Activated naive CD8-positive, alpha-beta T cell treated with anti-CD3 and anti-CD28 coated beads, Interleukin-2, amount 10 ng/mL, durations not matched to agents 7 days and 5 days (primary cell): ENCODE data around the gene USP7. TPM values are rescaled to one million over a fixed set of nuclear protein-coding genes. Genes with fewer than 3 reads are reported as not detected.

Experiments used
- ATAC-seq: fragments of 150-1000 bp; cut with Tn5 transposase; one replicate; pipeline ENCODE4 v1.10.0; 2021; ENCODE audit warnings: low read depth, moderate library complexity
- POLR2A ChIA-PET: fragments of 350-600 bp; sonication (Branson Sonifier 250); formaldehyde crosslinking; loops from one replicate; lab custom pipeline; 2021; ENCODE audit warnings: antibody characterized with exemption; lab: Charles Lee
- DNase-seq: peaks from one replicate; pipeline ENCODE4 v3.0.0; 2021
- H3K27ac Mint-ChIP-seq: one replicate; pipeline ENCODE4 v1.8.0; 2022; ENCODE audit warnings: mild to moderate bottlenecking, mixed read lengths
- H3K27me3 Mint-ChIP-seq: one replicate; pipeline ENCODE4 v1.8.0; 2022; ENCODE audit warnings: mild to moderate bottlenecking, moderate library complexity, mixed read lengths
- H3K36me3 Mint-ChIP-seq: one replicate; pipeline ENCODE4 v1.8.0; 2021; ENCODE audit warnings: mild to moderate bottlenecking, mixed read lengths
- H3K4me1 Mint-ChIP-seq: one replicate; pipeline ENCODE4 v1.8.0; 2021; ENCODE audit warnings: mixed read lengths
- H3K4me3 Mint-ChIP-seq: one replicate; pipeline ENCODE4 v1.8.0; 2022; ENCODE audit warnings: mild to moderate bottlenecking, moderate library complexity, mixed read lengths
- H3K9me3 Mint-ChIP-seq: one replicate; pipeline ENCODE4 v1.8.0; 2021; ENCODE audit warnings: mixed read lengths
- total RNA-seq, 2 experiments: library from RNA; stranded (reverse); gene quantifications; one replicate each; pipeline ENCODE4 v1.2.3, GENCODE V29; 2021

USP7 gene
- total RNA-seq, 2 experiments from 2014 or later, result 153 to 162 TPM

- Mint-ChIP-seq H3K9me3 (no peaks in the 10 kb centered on the region), H3K27ac (no peak overlapping the region), H3K4me1 (peaks cover 71% of the 10 kb centered on the region), H3K36me3 (peaks cover 4% of the 10 kb centered on the region), H3K27me3 (no peaks in the 10 kb centered on the region), H3K4me3 (no peak overlapping the region)
- DNase-seq (no peak), ATAC-seq (no peak)
- POLR2A ChIA-PET, result no interaction called here
These were observed 7.2 kb downstream of the USP7 start for GRCh38 chr16:8956265-8957062.

- ATAC-seq (no peak), DNase-seq (no peak)
- H3K27me3 Mint-ChIP-seq, result no peaks in the 10 kb centered on the region
- POLR2A ChIA-PET, result no interaction called here
- no peaks in the 10 kb centered on the region for H3K9me3 Mint-ChIP-seq
- no peak overlapping the region for H3K4me3 Mint-ChIP-seq
- H3K4me1 Mint-ChIP-seq, result peaks cover 68% of the 10 kb centered on the region
- H3K27ac Mint-ChIP-seq, result no peak overlapping the region
- H3K36me3 Mint-ChIP-seq, result peaks cover 3% of the 10 kb centered on the region
These were observed 7.9 kb downstream of the USP7 start for GRCh38 chr16:8955828-8956227.

GRCh38 chr16:8953064-8953463 lies 10.6 kb downstream of the USP7 start:
- peak overlapping the region; percentile 9 for H3K4me3 Mint-ChIP-seq
- H3K27ac Mint-ChIP-seq, result no peak overlapping the region
- H3K36me3 Mint-ChIP-seq, result peaks cover 3% of the 10 kb centered on the region
- DNase-seq (no peak), ATAC-seq (no peak)
- H3K4me1 Mint-ChIP-seq, result peaks cover 61% of the 10 kb centered on the region
- no peaks in the 10 kb centered on the region for H3K27me3 Mint-ChIP-seq
- POLR2A ChIA-PET, result no interaction called here
- H3K9me3 Mint-ChIP-seq, result no peaks in the 10 kb centered on the region

GRCh38 chr16:8952281-8952751 lies 11.4 kb downstream of the USP7 start:
- H3K4me3 Mint-ChIP-seq, result no peak overlapping the region
- ATAC-seq (no peak), DNase-seq (no peak)
- H3K9me3 Mint-ChIP-seq, result no peaks in the 10 kb centered on the region
- H3K36me3 Mint-ChIP-seq, result peaks cover 3% of the 10 kb centered on the region
- H3K27ac Mint-ChIP-seq, result no peak overlapping the region
- no peaks in the 10 kb centered on the region for H3K27me3 Mint-ChIP-seq
- H3K4me1 Mint-ChIP-seq, result peaks cover 60% of the 10 kb centered on the region
- POLR2A ChIA-PET, result no interaction called here

- Mint-ChIP-seq H3K36me3 (peaks cover 3% of the 10 kb centered on the region), H3K27me3 (no peaks in the 10 kb centered on the region), H3K27ac (no peak overlapping the region), H3K4me1 (peaks cover 55% of the 10 kb centered on the region), H3K9me3 (no peaks in the 10 kb centered on the region), H3K4me3 (no peak overlapping the region)
- ATAC-seq (peak; percentile 27), DNase-seq (no peak)
- POLR2A ChIA-PET, result no interaction called here
These were observed 12.0 kb downstream of the USP7 start for GRCh38 chr16:8951447-8952280.

GRCh38 chr16:8950580-8951077 lies 13.1 kb downstream of the USP7 start:
- ATAC-seq (no peak), DNase-seq (no peak)
- POLR2A ChIA-PET, result no interaction called here
- Mint-ChIP-seq H3K36me3 (peaks cover 3% of the 10 kb centered on the region), H3K27me3 (no peaks in the 10 kb centered on the region), H3K27ac (no peak overlapping the region), H3K4me1 (peaks cover 59% of the 10 kb centered on the region), H3K4me3 (no peak overlapping the region), H3K9me3 (no peaks in the 10 kb centered on the region)

- Mint-ChIP-seq H3K4me3 (peak overlapping the region; percentile 32), H3K4me1 (peaks cover 63% of the 10 kb centered on the region), H3K27ac (peak overlapping the region; percentile 17), H3K9me3 (no peaks in the 10 kb centered on the region), H3K36me3 (peaks cover 3% of the 10 kb centered on the region), H3K27me3 (no peaks in the 10 kb centered on the region)
- POLR2A ChIA-PET, result interaction anchor here (0.5 kb wide), 1 partner anchor 142 kb away, joined by 4 read pairs; the partner anchor contains the start of gene HAPSTR1
- ATAC-seq (no peak), DNase-seq (no peak)
These were observed 13.9 kb downstream of the USP7 start for GRCh38 chr16:8949536-8950418.

GRCh38 chr16:8948831-8949230 lies 14.9 kb downstream of the USP7 start:
- H3K4me3 Mint-ChIP-seq, result peak overlapping the region; percentile 33
- DNase-seq (no peak), ATAC-seq (no peak)
- H3K27me3 Mint-ChIP-seq, result no peaks in the 10 kb centered on the region
- H3K27ac Mint-ChIP-seq, result no peak overlapping the region
- peaks cover 3% of the 10 kb centered on the region for H3K36me3 Mint-ChIP-seq
- POLR2A ChIA-PET, result interaction anchor here (0.5 to 1.3 kb wide), 2 partner anchors 13 to 143 kb away, joined by 4 to 5 read pairs; partner anchors contain the start of gene HAPSTR1
- no peaks in the 10 kb centered on the region for H3K9me3 Mint-ChIP-seq
- peaks cover 69% of the 10 kb centered on the region for H3K4me1 Mint-ChIP-seq

GRCh38 chr16:8948069-8948593 lies 15.6 kb downstream of the USP7 start:
- H3K9me3 Mint-ChIP-seq, result no peaks in the 10 kb centered on the region
- peaks cover 74% of the 10 kb centered on the region for H3K4me1 Mint-ChIP-seq
- DNase-seq (no peak), ATAC-seq (no peak)
- no peaks in the 10 kb centered on the region for H3K27me3 Mint-ChIP-seq
- POLR2A ChIA-PET, result interaction anchor here (1.3 kb wide), 2 partner anchors 14 to 144 kb away, joined by 4 to 5 read pairs; partner anchors contain the start of gene HAPSTR1
- no peak overlapping the region for H3K4me3 Mint-ChIP-seq
- H3K36me3 Mint-ChIP-seq, result peaks cover 2% of the 10 kb centered on the region
- H3K27ac Mint-ChIP-seq, result no peak overlapping the region

GRCh38 chr16:8946544-8946943 lies 17.2 kb downstream of the USP7 start:
- no peaks in the 10 kb centered on the region for H3K27me3 Mint-ChIP-seq
- H3K36me3 Mint-ChIP-seq, result peaks cover 2% of the 10 kb centered on the region
- no peak for ATAC-seq
- peaks cover 70% of the 10 kb centered on the region for H3K4me1 Mint-ChIP-seq
- no peak overlapping the region for H3K27ac Mint-ChIP-seq
- POLR2A ChIA-PET, result no interaction called here
- H3K4me3 Mint-ChIP-seq, result no peak overlapping the region
- DNase-seq, result no peak
- no peaks in the 10 kb centered on the region for H3K9me3 Mint-ChIP-seq

GRCh38 chr16:8945626-8946296 lies 17.9 kb downstream of the USP7 start:
- no peaks in the 10 kb centered on the region for H3K27me3 Mint-ChIP-seq
- POLR2A ChIA-PET, result no interaction called here
- no peaks in the 10 kb centered on the region for H3K9me3 Mint-ChIP-seq

More at GRCh38 chr16:8945626-8946296, 17.9 kb downstream of the USP7 start:
- no peak overlapping the region for H3K4me3 Mint-ChIP-seq
- DNase-seq (no peak), ATAC-seq (no peak)
- H3K36me3 Mint-ChIP-seq, result peaks cover 2% of the 10 kb centered on the region
- peaks cover 68% of the 10 kb centered on the region for H3K4me1 Mint-ChIP-seq
- H3K27ac Mint-ChIP-seq, result no peak overlapping the region
